NCI-H69 (cell line): ENCODE data around the gene RAPH1.

ENCODE experiments used
- DNase-seq: peaks from one replicate; lab custom pipeline; 2025; lab: John Stamatoyannopoulos, UW

Gene RAPH1

GRCh38 chr2:203360833-203361430 lies 174.2 kb downstream of the RAPH1 start:
- DNase-seq = peak; percentile 73

GRCh38 chr2:203359450-203359849 lies 175.7 kb downstream of the RAPH1 start:
- no peak for DNase-seq

GRCh38 chr2:203354966-203355365 lies 180.1 kb downstream of the RAPH1 start:
- no peak for DNase-seq

- peak; percentile 46 for DNase-seq
Measured at GRCh38 chr2:203352604-203353255, 182.4 kb downstream of the RAPH1 start.

GRCh38 chr2:203347375-203347774 lies 187.7 kb downstream of the RAPH1 start:
- no peak for DNase-seq

- no peak for DNase-seq
Measured at GRCh38 chr2:203346612-203347011, 188.5 kb downstream of the RAPH1 start.

- no peak for DNase-seq
Measured at GRCh38 chr2:203344667-203345066, 190.4 kb downstream of the RAPH1 start.
